NCI-H2171 (cell line): ENCODE measurements around the gene MAVS.

Experiments used
- DNase-seq: peaks from one replicate; lab custom pipeline; 2025; lab: John Stamatoyannopoulos, UW

Gene MAVS

GRCh38 chr20:3846740-3847428, at the start of gene MAVS:
Gene MAVS (plus strand): TSS chr20:3846834. CDS start chr20:3854625, 7,791 bp downstream.
- peak; percentile 92 for DNase-seq

- DNase-seq, result no peak
Observed at GRCh38 chr20:3797226-3797545, 49.4 kb upstream of the MAVS start.

GRCh38 chr20:3797592-3798372, 48.9 kb upstream of the MAVS start:
- no peak for DNase-seq

GRCh38 chr20:3798373-3798768, 48.3 kb upstream of the MAVS start:
- no peak for DNase-seq

GRCh38 chr20:3798908-3799248, 47.8 kb upstream of the MAVS start:
- DNase-seq, result no peak

GRCh38 chr20:3800256-3800877, 46.3 kb upstream of the MAVS start:
- no peak for DNase-seq

- no peak for DNase-seq
Observed at GRCh38 chr20:3800878-3801260, 45.8 kb upstream of the MAVS start.

- no peak for DNase-seq
Observed at GRCh38 chr20:3801299-3801698, 45.3 kb upstream of the MAVS start.

GRCh38 chr20:3801846-3802245, 44.8 kb upstream of the MAVS start:
- DNase-seq, result no peak

GRCh38 chr20:3802524-3803239, 44.0 kb upstream of the MAVS start:
- DNase-seq, result no peak

- no peak for DNase-seq
Observed at GRCh38 chr20:3803289-3803688, 43.3 kb upstream of the MAVS start.

GRCh38 chr20:3803854-3804253, 42.8 kb upstream of the MAVS start:
- no peak for DNase-seq

GRCh38 chr20:3804254-3804751, 42.3 kb upstream of the MAVS start:
- DNase-seq, result no peak

GRCh38 chr20:3804781-3805180, 41.9 kb upstream of the MAVS start:
- no peak for DNase-seq

- no peak for DNase-seq
Observed at GRCh38 chr20:3808544-3808943, 38.1 kb upstream of the MAVS start.

- peak; percentile 96 for DNase-seq
Observed at GRCh38 chr20:3811467-3812258, 35.0 kb upstream of the MAVS start.

- no peak for DNase-seq
Observed at GRCh38 chr20:3812259-3812681, 34.4 kb upstream of the MAVS start.

- DNase-seq, result no peak
Observed at GRCh38 chr20:3812975-3813847, 33.4 kb upstream of the MAVS start.

- DNase-seq, result no peak
Observed at GRCh38 chr20:3813848-3814581, 32.6 kb upstream of the MAVS start.

- DNase-seq, result no peak
Observed at GRCh38 chr20:3814928-3815495, 31.6 kb upstream of the MAVS start.
